HPDE6-E6E7 (cell line): Measurements from ENCODE around the gene S100B.

Experiments used
- DNase-seq: peaks from one replicate; pipeline ENCODE4 v3.0.0; 2011; ENCODE audit warnings: missing footprints; ENCODE audit errors: extremely low spot score

S100B gene

DNA sequence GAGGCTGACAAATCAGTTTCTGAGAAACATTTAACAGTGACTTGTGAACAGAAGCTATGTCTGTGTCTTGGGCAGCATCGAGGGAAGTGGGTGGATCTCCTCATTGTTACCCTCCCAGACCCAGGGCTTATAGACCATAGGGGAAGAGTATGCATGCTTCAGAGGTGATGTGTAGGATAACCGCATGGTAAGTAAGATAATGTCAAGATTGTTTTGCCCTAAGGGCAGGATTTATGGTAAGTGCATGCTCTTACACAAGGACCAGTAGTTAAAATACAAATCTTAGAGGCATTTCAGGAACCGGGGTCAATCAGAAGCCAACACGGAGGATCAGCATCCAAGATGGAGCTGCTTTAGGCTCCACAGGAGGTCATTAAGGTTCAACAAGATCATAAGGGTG is 22.8 kb upstream of the S100B start:
- no peak for DNase-seq

DNA sequence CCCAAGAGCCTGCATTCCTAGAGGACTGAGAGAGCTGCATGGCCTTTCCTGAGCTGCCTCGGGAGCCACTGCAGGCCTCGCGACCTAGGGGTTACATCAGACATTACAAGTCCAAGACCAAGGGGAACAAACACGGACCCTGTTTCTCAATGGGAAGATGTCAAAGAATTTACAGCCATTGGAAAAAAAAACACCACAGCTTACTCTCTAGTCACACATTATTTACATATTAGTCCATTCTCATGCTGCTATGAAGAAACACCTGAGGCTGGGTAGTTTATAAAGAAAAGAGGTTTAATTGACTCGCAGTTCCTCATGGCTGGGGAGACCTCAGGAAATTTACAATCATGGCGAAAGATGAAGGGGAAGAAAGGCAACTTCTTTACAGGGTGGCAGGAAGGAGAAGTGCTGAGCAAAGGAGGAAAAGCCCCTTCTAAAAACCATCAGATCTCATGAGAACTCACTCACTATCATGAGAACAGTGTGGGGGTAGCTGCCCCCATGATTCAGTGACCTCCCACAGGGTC is 22.2 kb upstream of the S100B start:
- DNase-seq = no peak

DNA sequence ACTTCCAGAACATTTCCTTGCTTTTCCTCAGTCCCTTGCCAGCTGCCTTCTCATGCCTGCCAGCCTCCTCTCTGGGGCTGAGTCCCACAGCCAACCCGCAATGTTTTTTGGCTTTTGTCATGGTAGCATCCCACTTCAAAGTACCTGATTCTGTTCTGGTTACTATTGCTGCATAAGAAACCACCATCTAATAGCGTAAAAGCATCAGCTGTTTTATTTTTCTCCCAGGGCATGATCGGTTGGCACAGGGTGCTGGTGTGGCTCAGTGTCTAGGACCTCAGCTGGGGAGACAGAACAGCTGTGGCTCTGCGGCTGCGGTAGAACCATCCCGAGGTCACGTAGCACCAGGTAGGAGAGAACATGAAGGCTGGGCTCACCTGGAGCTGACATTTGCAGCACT is 21.7 kb upstream of the S100B start:
- DNase-seq = no peak

DNA sequence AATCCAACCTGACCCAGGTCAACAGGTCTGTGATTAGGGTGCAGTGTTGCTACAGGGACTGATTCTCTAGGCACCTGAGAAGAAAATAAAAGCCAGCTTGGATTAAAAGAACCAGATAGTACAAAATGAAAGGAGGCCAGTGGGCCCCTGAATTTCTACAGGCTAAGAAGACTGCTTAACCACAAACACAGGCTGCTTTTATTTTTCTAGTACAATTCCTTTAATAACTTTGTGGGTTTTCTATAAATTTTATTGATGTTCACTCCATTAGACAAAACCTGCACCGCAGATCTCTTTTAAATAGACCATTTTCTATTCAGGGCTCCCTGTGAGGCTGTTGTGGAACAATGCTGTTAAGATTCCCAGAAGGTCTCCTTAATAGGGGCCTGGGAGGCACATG is 20.9 kb upstream of the S100B start:
- DNase-seq = no peak

DNA sequence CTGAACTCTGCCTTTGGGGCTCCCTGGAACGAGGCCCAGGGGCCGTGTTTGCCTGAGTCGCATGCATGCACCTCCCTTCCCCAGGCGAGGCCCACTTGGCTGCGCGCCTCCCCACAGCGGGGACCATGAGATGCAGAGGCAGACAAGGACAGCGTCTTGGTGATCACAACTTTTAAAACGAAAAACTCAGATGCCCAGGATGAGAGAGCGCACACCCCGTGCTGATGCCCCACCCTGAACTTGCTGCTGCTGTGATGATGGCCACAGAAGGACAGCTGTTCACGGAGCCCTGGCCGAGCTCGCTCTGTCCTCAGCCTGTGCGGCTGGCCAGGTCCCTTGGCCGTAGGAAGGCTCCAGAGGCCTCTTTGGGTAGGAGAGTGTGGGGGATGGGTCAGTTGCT is 19.2 kb upstream of the S100B start:
- no peak for DNase-seq

DNA sequence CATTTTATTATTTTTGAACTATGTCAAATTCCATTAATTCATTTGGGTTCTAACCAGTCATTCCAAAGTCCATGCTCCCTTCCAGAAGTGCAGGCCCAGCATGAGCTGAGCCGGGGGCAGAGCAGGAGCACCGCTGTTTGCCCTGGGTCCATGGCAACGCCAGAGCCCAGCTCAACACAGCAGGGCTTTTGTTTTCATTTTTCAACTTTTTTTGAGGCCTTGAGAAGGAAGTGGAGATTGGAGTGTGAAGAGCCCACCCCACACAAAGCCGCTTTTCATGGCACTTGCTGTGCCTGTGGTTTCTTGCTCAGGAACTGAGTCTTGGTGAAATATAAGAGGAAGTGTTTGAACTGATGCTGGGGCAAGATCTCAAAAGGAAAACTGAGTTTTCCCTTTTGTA is 17.3 kb upstream of the S100B start:
- no peak for DNase-seq

DNA sequence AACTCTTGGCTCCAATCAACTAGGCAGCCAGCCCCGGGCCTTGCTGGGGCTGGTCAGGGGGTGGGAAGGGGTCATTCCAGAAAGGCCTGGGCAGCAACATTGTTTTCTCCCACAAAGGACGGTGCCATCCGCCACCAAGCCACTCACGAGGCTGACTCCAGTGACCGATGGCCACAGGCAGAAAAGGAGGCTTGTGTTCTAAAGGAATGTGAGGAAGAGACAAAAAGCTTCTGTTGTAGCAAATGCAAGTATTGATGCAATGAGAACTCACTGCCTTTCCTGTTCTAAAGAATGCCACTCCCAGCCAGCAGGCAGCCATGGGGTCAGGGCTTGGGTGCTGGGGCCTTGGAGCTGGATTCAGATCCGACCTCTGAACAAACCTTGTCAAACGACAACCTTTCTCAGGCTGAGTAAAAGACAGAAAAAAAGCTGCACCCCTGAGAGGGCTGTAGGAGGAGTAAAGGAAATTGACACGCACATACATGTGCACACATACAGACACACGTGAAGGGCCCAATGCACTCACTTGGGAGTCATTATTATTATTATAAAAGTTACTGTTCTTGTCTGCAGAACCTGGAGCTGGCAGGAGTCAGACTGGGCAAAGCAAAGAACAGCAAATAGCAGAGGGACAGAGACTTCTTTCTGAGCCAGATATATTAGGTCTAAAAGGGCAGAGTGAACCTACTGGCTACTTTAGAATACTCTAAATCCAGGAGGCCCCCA is 16.7 kb upstream of the S100B start:
- no peak for DNase-seq

DNA sequence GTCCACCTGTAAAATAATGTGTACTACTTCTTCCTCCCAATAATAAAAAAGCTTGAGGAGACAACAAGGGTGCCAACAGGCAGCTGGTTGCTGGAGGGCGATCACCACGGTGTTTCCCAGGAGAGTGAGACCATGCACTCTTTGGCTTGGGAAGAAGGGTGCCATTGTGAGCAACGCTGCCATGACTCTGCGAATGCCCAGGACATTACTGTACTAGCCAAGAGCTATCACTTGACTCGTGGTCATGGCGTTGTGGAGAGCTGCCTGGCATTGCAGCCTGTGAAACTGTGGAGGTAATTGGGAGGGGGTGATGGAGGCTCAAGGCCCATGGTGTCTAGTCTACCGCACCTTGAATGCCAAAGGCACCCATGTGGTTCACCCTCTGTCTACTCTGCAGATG is 16.0 kb upstream of the S100B start:
- DNase-seq = no peak

DNA sequence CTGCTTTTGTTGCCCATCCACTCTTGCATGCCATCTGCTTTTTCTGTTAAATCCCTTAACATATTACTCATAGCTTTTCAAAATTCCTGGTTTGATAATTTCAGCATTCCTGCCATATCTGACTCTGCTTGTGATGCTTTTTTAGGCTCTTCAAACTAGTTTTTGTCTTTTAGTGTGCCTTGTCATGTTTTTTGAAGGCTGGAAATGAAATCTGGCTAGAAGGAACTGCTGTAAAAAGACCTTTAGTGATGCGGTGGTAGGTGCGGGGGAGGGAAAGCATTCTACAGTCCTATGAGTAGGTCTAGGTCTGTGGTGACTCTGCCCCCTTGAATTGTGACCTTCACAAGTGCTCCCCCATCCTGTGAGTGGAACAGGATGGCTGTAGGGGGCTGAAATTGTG is 15.0 kb upstream of the S100B start:
- DNase-seq = no peak

DNA sequence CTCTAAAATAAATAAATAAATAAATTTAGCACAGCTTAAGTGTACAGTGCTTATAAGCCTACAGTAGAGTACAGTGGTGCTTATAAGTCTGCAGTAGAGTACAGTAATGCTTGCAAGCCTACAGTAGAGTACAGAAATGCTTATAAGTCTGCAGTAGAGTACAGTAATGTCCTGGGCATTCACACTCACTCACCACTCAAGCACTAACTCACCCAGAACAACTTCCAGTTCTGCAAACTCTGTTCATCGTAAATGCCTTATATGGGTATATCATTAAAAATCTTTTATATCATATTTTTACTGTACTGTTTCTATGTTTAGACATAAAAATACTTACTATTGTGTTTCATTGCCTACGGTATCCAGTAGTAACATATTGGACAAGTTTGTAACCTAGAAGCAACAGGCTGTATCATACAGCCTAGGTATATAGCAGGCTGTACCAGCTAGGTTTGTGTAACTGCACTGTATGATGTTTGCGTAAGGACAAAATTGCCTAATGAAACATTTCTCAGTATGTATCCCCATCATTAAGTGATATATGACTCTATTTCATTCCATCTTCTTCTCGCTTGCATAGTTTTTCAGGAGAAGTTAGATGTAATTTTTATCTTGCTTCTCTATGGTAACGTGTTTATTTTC is 14.0 kb upstream of the S100B start:
- no peak for DNase-seq

DNA sequence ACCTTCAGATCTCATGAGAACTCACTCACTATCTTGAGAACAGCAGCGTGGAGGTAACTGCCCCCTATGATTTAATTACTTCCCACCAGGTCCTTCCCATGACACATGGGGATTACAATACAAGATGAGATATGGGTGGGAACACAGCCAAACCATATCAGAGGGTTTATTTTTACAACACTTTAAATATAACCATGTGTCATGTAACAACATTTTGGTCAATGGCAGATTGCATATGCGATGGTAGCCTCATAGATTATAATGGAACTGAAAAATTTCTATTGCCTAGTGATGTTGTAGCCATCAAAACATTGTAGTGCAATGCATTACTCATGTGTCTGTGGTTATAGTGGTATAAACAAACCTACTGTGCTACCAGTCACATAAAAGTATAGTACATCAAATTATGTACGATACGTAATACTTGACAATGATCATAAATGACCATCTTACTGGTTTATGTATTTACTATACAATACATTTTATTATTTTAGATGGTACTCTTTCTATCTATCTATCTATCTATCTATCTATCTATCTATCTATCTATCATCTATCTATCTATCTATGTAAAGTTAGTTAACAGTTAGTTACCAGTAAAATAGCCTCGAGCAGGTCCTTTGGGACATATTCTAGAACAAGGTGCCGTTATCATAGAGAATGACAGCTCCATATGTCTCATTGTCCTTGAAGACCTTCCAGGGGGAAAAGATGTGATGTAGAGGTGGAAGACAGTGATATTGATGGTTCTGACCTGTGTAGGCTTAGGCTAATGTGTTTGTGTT is 12.6 kb upstream of the S100B start:
- DNase-seq = no peak

DNA sequence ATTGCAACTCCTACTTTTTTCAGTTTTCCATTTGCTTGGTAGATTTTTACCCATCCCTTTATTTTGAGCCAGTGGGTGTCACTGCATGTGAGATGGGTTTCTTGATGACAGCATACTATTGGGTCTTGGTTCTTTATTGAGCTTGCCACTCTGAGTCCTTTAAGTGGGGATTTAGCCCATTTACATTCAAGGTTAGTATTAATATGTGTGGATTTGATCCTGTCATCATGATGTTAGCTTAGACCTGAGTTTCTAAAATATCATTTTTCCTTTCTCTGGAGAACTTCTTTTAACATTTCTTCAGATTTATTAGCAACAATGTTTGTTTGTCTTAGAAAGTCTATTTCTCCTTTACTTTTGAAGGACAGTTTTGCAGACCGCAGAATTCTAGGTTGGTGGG is 11.8 kb upstream of the S100B start:
- no peak for DNase-seq

DNA sequence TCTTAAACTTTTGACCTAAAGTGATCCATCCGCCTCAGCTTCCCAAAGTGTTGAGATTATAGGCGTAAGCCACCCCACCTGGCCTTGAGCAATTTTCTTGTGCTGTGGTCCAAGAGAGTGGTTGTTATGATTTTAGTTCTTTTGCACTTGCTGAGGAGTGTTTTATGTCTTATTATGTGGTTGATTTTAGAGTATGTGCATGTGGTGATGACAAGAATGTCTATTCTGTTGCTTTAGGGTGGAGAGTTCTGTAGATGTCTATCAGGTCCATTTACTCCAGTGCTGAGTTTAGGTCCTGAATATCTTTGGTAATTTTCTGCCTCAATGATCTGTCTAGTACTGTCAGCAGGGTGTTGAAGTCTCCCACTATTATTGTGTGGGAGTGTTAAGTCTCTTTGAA is 11.2 kb upstream of the S100B start:
- no peak for DNase-seq

DNA sequence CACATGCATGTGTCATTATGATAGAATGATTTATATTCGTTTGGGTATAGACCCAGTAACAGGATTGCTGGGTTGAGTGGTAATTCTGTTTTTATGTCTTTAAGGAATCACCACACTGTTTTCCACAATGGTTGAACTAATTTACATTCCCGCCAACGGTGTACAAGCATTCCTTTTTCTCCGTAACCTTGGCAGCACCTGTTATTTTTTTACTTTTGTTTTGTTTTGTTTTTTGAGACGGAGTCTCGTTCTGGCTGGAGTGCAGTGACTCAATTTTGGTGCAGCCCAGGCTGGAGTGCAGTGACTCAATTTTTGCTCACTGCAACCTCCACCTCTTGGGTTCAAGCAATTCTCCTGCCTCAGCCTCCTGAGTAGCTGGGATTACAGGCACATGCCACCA is 8.5 kb upstream of the S100B start:
- DNase-seq = no peak

DNA sequence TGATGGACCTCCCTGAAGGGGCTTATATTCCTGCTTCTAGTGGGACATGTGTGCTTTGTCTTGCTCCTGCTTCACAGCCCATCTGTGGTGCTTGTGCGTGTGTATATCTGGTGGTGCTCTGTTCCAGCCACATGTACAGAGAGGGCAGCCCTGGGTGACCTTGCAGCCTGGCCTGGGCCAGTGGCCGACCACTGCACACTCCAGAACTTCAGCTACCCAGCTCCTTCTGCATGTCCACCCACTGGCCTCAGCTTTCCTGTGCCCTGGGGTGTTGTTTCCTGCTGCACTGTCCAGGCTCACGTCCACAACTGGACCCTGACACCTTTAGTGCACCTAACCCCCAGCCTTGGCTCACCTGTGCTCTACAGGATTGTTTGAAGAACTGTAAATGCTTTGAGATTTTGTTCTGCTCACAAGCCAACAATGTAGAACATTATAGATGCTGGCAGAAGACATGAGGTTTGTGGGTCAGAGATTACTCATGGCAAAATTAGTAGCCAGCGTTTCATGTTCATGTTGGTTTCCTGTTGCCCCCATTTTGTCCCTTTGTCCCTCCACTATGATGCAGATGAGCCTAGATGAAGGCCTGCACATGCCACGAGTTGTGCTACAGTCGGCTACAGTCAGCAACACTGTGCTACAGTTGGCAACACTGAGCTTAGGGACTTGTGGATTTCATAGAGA is 5.3 kb upstream of the S100B start:
- DNase-seq = no peak

DNA sequence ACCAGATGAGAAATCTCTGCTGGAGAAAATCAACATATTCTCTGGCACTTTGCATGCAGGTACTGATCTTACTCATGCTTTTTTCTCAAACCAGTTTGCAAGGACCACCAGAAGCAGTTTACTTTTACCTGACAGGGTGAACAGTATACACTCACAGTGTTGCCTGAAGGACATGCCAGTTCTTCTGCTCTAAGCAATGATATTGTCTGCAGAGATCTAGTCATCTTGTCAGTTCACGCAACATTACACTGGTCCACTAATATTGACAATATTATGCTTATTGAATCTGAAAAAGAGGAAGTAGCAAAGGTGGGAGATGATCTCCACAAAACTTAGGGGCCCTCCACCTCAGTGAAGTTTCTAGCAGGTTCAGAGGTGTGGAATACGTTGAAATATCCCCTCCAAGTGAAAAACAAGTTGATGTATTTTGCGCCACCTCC is 3.8 kb upstream of the S100B start:
- DNase-seq = no peak

DNA sequence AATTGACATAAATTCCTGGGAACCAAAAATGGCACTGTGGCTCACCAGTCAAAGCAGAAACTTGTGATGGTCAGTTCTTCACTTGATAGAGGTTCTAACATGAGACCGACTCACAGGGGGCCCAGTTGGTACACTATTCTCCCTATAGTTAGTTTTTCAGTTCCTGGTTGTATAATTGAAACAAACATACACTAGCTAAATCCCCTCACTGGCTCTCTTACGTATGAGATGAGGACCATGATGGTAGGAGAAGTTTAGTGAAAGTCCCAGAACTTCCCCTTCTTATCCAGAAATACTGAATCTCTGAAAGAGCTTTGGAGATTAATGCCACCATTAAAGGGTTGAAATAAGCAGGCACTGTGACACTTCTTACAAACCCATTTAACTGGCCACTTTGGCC is 2.8 kb upstream of the S100B start:
- DNase-seq = no peak

DNA sequence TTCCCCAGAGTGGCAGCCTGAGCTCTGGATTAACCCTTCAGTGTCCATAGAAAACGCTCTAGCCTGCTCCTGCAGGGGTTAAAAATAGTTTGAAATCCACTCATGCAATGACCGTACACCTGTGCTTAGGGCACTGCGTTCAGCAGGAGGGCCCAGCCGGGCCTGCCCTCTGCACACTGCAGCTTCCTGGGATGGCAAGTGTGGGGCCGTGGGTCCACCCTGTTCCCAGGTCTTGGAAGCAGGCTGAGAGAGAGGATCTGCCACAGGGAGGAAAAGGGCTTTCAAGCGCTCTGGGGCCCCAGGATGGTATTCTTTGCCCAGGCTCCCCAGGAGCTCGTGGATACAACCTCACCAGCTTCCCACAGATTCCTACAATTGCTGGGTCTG is 1.5 kb upstream of the S100B start:
- no peak for DNase-seq

DNA sequence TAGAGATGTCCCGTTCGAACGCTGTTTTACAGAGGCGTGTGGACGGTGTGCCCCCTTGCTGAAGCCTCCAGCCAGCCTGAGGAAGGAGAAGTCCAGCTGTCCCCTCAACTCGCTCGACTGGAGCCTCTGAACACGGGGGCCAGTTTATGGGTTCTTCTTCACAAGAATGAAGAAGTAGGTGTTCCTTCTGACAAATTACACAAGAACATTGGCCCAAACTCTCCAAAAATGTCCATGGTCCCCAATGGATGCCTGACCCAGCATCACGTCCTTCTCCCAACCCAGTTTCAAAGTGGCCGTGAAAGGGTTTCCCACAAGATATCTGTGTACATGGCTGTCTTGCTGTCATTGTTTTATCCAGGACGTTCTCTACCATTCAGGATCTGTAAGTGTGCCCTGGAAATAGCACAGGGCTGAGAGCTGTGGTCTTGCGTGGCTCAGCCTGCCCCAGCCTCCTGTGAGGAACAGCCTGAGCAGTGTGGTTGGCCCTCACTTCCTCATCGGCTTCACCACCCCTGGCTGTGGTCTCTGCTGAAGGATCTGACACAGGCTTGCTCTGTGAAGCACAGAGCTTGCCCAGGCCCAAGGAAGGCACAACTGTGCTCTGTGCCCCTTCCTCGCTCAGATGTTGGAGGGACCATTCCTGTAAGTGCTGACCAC is 1.0 kb upstream of the S100B start:
- no peak for DNase-seq

DNA sequence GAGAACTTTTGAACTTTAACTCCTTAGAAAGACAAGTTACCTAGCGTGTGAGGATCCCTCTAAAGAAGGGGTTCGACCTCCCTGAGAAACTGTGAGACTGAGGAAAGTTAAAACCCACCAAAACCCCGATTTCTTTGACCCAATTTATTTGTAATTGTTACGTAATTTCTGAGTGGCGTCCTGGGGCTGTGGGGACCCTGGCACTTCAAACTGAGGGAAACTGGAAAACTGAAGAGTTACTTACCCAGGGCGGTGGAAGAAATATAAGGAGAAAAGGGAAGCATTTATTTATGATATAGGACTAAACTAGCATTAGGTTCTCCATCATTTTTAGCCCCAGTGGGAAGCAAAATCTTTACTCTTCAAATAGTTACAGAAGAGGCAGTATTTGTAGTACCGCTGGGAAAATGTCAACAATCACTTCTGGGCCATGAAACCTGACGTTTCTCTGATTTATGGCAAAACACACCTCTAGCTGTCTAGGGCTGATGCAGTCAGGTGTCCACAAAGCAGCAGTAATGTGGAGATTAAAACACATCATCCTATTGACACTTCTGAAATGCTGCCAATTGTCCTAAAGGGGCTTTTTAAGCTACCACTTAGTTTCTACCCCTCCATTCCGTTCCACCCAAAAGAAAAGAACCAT is 430 bp downstream of the S100B start:
- no peak for DNase-seq

DNA sequence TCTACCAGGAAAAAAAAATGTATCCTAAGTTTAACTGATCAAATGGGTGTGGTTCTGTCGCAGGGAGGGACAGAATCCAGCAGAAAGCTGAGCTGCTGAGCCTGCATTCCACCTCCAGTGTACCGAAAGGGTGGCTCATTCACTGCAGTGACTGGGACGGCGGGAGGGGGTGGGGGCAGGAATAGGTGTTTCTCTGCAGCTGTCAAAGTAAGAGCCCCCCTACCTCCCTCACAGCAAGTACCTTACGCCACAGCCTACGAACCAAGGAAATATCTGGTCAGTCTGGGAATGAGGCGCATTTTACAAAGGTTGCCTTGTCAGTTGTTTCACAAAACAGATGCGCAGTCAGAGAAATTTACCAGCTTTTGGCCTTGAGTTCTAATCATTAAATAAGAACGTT is 1.7 kb downstream of the S100B start:
- no peak for DNase-seq
